ENCODE data around the gene GAB1. TPM values are rescaled to one million over a fixed set of nuclear protein-coding genes. Genes with fewer than 3 reads are reported as not detected.

The GAB1 gene
- total and polyA plus RNA-seq, 3 experiments from 2014 or later, result 0.02 to 0.95 (median 0.15) TPM

DNA sequence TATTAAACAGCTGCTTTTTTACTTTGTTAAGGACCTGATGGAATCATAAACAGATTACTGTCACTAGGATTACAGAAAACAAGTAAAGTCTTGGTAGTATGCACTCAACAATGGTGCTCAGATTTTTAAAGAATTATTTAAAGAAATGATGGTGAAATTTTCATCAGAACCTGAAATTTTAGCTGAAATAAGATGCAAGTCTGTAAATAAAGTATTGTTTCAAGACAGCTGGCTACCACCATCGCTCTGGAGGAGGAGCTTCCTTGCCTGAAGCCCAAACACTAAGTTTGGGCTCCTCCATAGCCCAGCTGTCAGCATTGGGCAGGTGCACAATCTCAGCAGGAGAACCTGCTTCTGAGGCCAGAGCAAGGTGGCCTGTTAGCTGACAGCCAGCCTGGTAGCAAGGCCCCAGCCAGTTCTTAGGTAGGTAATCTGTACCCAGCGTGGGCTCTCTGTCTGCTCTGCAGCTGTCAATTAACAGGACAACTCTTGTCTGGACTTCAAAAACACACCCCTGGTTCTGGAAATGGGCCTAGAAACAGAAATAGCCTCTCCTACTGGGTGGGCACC lies 4.6 kb downstream of the GAB1 start:
- Mint-ChIP-seq H3K9me3 (peaks cover 0 to 1% (median 0%) of the 10 kb centered on the region in 5 donors), H3K4me3 (no peak overlapping the region), H3K36me3 (no peaks in the 10 kb centered on the region), H3K27me3 (peaks cover 18 to 60% of the 10 kb centered on the region in 2 donors), H3K4me1 (peaks cover 4 to 11% (median 9%) of the 10 kb centered on the region in 3 donors), H3K27ac (no peak overlapping the region)
- CTCF ChIA-PET, result interaction anchor here (1.0 kb wide), 1 partner anchor 12 kb away, joined by 3 read pairs; no protein-coding TSS in a partner anchor
- Histone ChIP-seq H3K27me3 (ENCODE audit: insufficient read depth, low read length, poor library complexity, severe bottlenecking) (peaks cover 8% of the 10 kb centered on the region), H3K4me3 (ENCODE audit: low read length) (no peak overlapping the region), H3K4me1 (ENCODE audit: insufficient read depth, low read length) (no peaks in the 10 kb centered on the region), H3K9me3 (ENCODE audit: low read length) (no peaks in the 10 kb centered on the region), H3K36me3 (ENCODE audit: insufficient read depth, low read length) (no peaks in the 10 kb centered on the region), H3K27ac (ENCODE audit: low read depth, low read length) (no peak overlapping the region)
- DNase-seq, result no peak
- POLR2A ChIA-PET, result no interaction called here

DNA sequence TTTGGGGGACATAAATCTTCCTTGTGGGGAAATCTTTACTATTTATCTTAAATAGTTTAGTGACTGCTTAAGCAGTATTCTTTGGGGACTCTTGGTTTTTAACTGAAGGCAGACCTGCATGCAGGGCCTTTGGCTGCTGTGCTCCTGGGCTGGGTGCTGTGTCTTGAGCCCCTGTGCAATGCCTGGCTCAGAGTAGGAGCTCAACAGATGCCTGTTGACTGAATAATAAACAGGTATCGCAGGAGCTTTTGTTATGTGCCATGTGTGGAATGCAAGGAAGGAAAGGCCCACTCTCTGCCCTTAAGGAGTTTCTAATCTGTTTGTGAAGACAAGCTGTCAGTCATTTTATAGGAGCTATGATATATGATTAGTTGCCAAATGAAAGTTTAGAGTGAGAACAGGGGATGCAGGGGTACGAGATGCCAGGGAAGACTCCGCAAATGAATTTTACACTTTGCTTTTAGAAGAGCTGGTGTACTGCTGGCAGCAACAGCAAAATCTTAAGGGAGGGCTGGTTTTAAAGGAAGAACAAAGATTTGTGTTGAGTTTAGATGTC lies 6.7 kb downstream of the GAB1 start:
- POLR2A ChIA-PET, result no interaction called here
- Histone ChIP-seq H3K27me3 (ENCODE audit: insufficient read depth, low read length, poor library complexity, severe bottlenecking) (no peaks in the 10 kb centered on the region), H3K36me3 (ENCODE audit: insufficient read depth, low read length) (no peaks in the 10 kb centered on the region), H3K4me3 (ENCODE audit: low read length) (no peak overlapping the region), H3K4me1 (ENCODE audit: insufficient read depth, low read length) (no peaks in the 10 kb centered on the region), H3K9me3 (ENCODE audit: low read length) (no peaks in the 10 kb centered on the region), H3K27ac (ENCODE audit: low read depth, low read length) (no peak overlapping the region)
- H3K4me3 Mint-ChIP-seq, result no peak overlapping the region
- no peaks in the 10 kb centered on the region for H3K36me3 Mint-ChIP-seq
- peaks cover 0 to under 1% (median 0%) of the 10 kb centered on the region in 3 donors for H3K4me1 Mint-ChIP-seq
- no peak overlapping the region for H3K27ac Mint-ChIP-seq
- no peak for DNase-seq
- peaks cover 0 to 1% (median 0%) of the 10 kb centered on the region in 5 donors for H3K9me3 Mint-ChIP-seq
- peaks cover 5 to 54% of the 10 kb centered on the region in 2 donors for H3K27me3 Mint-ChIP-seq
- CTCF ChIA-PET, result no interaction called here

DNA sequence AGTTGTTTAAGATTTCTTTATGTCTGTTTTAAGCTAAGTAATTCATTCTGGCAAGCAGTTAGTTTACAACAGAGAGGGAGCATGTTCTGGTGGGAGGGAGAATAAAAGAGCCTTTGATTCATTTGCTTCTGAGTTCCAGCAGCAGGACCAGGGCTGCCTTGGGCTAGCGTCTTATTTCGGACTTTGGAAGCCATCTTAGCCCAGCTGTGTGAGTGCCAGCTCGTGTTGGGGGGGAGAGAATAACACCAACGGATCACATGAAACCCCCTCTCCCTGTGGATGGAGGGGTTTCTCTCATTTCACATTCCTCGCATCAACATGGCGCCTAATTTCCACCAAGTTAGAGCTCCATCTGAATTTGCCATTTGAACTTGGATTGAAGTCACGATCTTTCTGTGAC lies 7.4 kb downstream of the GAB1 start:
- no peaks in the 10 kb centered on the region for H3K36me3 Mint-ChIP-seq
- H3K4me3 Mint-ChIP-seq, result no peak overlapping the region
- H3K27me3 ChIP-seq (ENCODE audit: insufficient read depth, low read length, poor library complexity, severe bottlenecking), result no peaks in the 10 kb centered on the region
- H3K9me3 Mint-ChIP-seq, result peaks cover 0 to 1% (median 0%) of the 10 kb centered on the region in 5 donors
- DNase-seq, result no peak
- no peak overlapping the region for H3K27ac ChIP-seq (ENCODE audit: low read depth, low read length)
- H3K36me3 ChIP-seq (ENCODE audit: insufficient read depth, low read length), result no peaks in the 10 kb centered on the region
- H3K9me3 ChIP-seq (ENCODE audit: low read length), result no peaks in the 10 kb centered on the region
- ChIA-PET POLR2A (no interaction called here), CTCF (no interaction called here)
- no peaks in the 10 kb centered on the region for H3K4me1 Mint-ChIP-seq
- no peaks in the 10 kb centered on the region for H3K4me1 ChIP-seq (ENCODE audit: insufficient read depth, low read length)
- no peak overlapping the region for H3K4me3 ChIP-seq (ENCODE audit: low read length)
- H3K27ac Mint-ChIP-seq, result no peak overlapping the region
- peaks cover 3 to 47% of the 10 kb centered on the region in 2 donors for H3K27me3 Mint-ChIP-seq

DNA sequence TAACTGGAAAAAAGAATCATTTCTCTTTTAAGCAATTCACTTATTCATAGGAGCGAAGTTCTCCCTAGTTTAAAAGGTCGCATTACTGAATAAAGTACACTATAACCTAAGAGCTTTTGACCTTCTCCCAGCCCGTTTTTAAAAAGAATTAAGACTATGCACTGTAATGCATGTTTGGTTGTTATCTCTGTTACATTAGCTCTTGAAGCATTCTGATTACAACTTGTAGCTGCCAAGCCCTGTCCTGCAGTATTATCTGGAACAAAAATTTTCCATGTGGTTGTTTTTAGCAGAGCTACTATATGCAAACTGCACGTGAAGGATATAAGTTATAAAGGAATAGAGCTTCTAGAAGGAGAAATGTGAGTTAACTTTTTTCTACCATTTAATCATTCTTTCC lies 8.1 kb downstream of the GAB1 start:
- Histone ChIP-seq H3K27ac (ENCODE audit: low read depth, low read length) (no peak overlapping the region), H3K36me3 (ENCODE audit: insufficient read depth, low read length) (no peaks in the 10 kb centered on the region), H3K9me3 (ENCODE audit: low read length) (no peaks in the 10 kb centered on the region), H3K4me1 (ENCODE audit: insufficient read depth, low read length) (no peaks in the 10 kb centered on the region), H3K4me3 (ENCODE audit: low read length) (no peak overlapping the region), H3K27me3 (ENCODE audit: insufficient read depth, low read length, poor library complexity, severe bottlenecking) (no peaks in the 10 kb centered on the region)
- no peak for DNase-seq
- no peaks in the 10 kb centered on the region for H3K4me1 Mint-ChIP-seq
- H3K27me3 Mint-ChIP-seq, result peaks cover 3 to 41% of the 10 kb centered on the region in 2 donors
- H3K36me3 Mint-ChIP-seq, result no peaks in the 10 kb centered on the region
- H3K9me3 Mint-ChIP-seq, result peaks cover 0 to 1% (median 0%) of the 10 kb centered on the region in 5 donors
- ChIA-PET CTCF (no interaction called here), POLR2A (no interaction called here)
- H3K4me3 Mint-ChIP-seq, result no peak overlapping the region
- H3K27ac Mint-ChIP-seq, result no peak overlapping the region

DNA sequence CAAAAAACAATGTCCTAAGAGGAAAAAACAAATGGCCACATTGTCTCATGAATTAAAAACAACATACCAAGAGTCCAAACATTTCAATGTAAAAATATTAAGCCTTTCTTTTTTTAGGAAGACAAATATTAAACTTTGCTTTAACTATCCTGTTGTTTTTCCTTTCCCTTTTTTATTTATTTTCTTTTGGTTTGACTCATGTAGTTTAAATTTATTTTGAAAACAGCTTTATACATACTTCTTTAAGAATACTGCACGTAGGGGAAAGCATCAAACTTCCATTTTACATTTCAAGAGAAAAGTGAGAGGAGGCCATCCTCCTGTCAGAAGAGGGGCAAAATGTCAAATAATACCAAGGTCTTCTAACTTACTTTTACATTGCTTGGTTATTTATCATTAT lies 8.7 kb downstream of the GAB1 start:
- Mint-ChIP-seq H3K27me3 (peaks cover 3 to 40% of the 10 kb centered on the region in 2 donors), H3K4me3 (no peak overlapping the region), H3K9me3 (peaks cover 0 to 1% (median 0%) of the 10 kb centered on the region in 5 donors), H3K36me3 (no peaks in the 10 kb centered on the region), H3K4me1 (no peaks in the 10 kb centered on the region), H3K27ac (no peak overlapping the region)
- no peaks in the 10 kb centered on the region for H3K4me1 ChIP-seq (ENCODE audit: insufficient read depth, low read length)
- H3K36me3 ChIP-seq (ENCODE audit: insufficient read depth, low read length), result no peaks in the 10 kb centered on the region
- POLR2A ChIA-PET, result no interaction called here
- no peaks in the 10 kb centered on the region for H3K27me3 ChIP-seq (ENCODE audit: insufficient read depth, low read length, poor library complexity, severe bottlenecking)
- no peaks in the 10 kb centered on the region for H3K9me3 ChIP-seq (ENCODE audit: low read length)
- no peak overlapping the region for H3K4me3 ChIP-seq (ENCODE audit: low read length)
- CTCF ChIA-PET, result no interaction called here
- no peak overlapping the region for H3K27ac ChIP-seq (ENCODE audit: low read depth, low read length)
- no peak for DNase-seq

DNA sequence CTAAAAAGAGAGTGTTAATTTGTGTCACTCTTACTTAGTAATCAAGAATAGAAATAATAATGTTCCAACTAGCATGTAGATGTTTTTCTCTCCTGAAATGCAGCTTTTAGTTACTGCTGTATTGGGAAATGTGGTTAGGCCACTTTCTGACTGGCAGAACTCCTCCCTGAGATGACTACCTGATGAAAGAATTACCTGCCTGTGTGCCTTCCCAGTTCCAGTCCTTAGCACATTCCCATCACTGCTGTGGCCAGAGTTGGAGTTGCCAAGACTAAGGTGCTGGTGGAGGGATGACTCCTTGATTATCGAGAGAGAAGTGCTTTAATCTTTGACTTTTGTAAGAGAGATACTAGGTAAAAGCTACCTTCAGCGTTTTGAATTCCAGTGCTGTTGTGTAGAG lies 9.5 kb downstream of the GAB1 start:
- H3K27ac ChIP-seq (ENCODE audit: low read depth, low read length), result no peak overlapping the region

DNA sequence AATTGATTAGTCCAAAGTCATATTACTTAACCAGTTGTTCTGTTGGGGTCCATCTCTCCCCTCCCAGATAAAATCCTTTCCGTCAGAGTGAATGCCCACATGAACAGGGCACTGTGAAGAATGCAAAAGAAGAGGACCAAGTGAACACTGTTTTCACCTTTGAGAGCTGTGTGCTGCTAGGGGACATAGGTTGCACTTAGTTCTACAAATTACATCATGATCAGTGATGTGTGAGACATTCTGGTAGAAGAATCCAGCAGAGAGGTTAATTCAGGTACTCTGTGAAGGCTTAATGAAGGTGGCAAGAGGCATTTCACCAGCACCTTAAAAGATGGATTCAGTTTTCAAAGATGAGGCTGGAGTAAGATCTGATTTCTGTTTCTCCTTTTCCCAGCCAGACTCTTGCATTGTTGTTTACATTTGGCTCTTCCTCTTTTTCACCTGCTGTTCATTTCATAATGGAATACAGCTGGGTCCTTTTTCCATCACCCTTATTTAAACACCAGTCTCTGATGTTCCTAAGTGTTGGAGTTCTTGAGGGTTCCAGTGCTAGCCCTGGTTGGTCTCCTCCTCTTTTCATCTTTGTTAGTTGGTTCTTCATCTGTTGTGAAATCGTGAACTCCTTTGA lies 10.9 kb downstream of the GAB1 start:
- Mint-ChIP-seq H3K4me1 (no peaks in the 10 kb centered on the region), H3K4me3 (no peak overlapping the region), H3K9me3 (no peaks in the 10 kb centered on the region), H3K27ac (no peak overlapping the region), H3K27me3 (peaks cover 3 to 40% of the 10 kb centered on the region in 2 donors), H3K36me3 (no peaks in the 10 kb centered on the region)
- H3K36me3 ChIP-seq (ENCODE audit: insufficient read depth, low read length), result no peaks in the 10 kb centered on the region
- H3K27ac ChIP-seq (ENCODE audit: low read depth, low read length), result no peak overlapping the region
- ChIA-PET POLR2A (no interaction called here), CTCF (no interaction called here)
- DNase-seq, result no peak
- no peaks in the 10 kb centered on the region for H3K9me3 ChIP-seq (ENCODE audit: low read length)
- H3K4me3 ChIP-seq (ENCODE audit: low read length), result no peak overlapping the region
- H3K27me3 ChIP-seq (ENCODE audit: insufficient read depth, low read length, poor library complexity, severe bottlenecking), result no peaks in the 10 kb centered on the region
- no peaks in the 10 kb centered on the region for H3K4me1 ChIP-seq (ENCODE audit: insufficient read depth, low read length)

More for the DNA sequence above, 9.5 kb downstream of the GAB1 start:
- no peak for DNase-seq
- Histone ChIP-seq H3K4me1 (ENCODE audit: insufficient read depth, low read length) (no peaks in the 10 kb centered on the region), H3K9me3 (ENCODE audit: low read length) (no peaks in the 10 kb centered on the region), H3K27me3 (ENCODE audit: insufficient read depth, low read length, poor library complexity, severe bottlenecking) (no peaks in the 10 kb centered on the region), H3K4me3 (ENCODE audit: low read length) (no peak overlapping the region), H3K36me3 (ENCODE audit: insufficient read depth, low read length) (no peaks in the 10 kb centered on the region)
- Mint-ChIP-seq H3K4me1 (no peaks in the 10 kb centered on the region), H3K4me3 (no peak overlapping the region), H3K27ac (no peak overlapping the region), H3K36me3 (no peaks in the 10 kb centered on the region), H3K27me3 (peaks cover 3 to 40% of the 10 kb centered on the region in 2 donors), H3K9me3 (peaks cover 0 to 1% (median 0%) of the 10 kb centered on the region in 5 donors)
- POLR2A ChIA-PET, result no interaction called here
- CTCF ChIA-PET, result no interaction called here

DNA sequence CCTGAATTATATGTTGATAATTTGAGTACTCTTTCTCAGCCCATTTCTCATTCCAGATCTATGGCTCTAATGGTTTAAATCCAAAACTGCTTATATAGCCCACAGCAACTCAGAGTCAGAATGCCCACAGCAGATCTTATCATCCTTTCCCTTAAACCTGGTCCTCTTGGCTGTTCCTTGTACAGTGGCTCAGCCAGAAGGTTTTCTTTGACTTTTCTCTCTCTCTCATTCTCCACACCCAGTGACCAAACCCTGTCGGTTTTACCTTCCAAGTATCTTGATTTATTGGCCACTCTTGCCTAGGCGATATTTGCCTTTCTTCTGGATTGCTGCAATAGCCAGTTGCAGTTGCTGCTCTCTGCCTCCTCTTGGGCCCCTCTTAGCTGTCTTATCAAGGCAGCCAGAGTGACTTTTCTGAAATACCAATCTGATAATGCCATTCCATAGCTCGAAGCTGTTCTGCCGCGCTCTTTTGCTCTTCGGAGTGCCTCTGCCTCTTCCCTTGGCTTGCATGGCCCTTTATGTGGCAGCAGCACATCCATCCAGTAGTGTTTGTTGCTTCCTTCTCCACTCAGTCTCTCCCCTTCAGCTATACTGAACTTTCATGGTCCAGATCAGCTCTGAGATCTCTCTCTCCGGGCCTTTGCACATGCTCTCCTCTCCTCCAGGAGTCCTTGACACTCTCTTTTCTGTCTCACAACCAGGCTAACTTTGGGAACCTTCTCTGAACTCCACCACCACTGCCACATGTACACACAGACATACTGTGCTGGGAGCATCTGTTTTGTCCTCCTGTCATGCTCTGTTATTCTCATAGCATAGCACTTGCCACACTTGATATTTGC lies 11.8 kb downstream of the GAB1 start:
- Mint-ChIP-seq H3K4me3 (no peak overlapping the region), H3K27ac (no peak overlapping the region), H3K4me1 (no peaks in the 10 kb centered on the region), H3K36me3 (no peaks in the 10 kb centered on the region), H3K27me3 (peaks cover 1 to 32% of the 10 kb centered on the region in 2 donors), H3K9me3 (no peaks in the 10 kb centered on the region)
- no peak for DNase-seq
- ChIA-PET CTCF (no interaction called here), POLR2A (no interaction called here)
- Histone ChIP-seq H3K4me3 (ENCODE audit: low read length) (no peak overlapping the region), H3K27ac (ENCODE audit: low read depth, low read length) (no peak overlapping the region), H3K27me3 (ENCODE audit: insufficient read depth, low read length, poor library complexity, severe bottlenecking) (no peaks in the 10 kb centered on the region), H3K36me3 (ENCODE audit: insufficient read depth, low read length) (no peaks in the 10 kb centered on the region), H3K9me3 (ENCODE audit: low read length) (no peaks in the 10 kb centered on the region), H3K4me1 (ENCODE audit: insufficient read depth, low read length) (no peaks in the 10 kb centered on the region)
